Astrocyte (in vitro differentiated cells and primary cell): Measurements from ENCODE around the gene KCNA5. TPM values are rescaled to one million over a fixed set of nuclear protein-coding genes. Genes with fewer than 3 reads are reported as not detected.
A peak's percentile ranks its signal among the peaks of the same experiment; 100 is the strongest.

Source experiments
- DNase-seq: peaks from one replicate; pipeline ENCODE4 v3.0.0-alpha.2; 2010; ENCODE audit warnings: low read depth
- FAIRE-seq: peaks from 2 replicates; lab custom pipeline; 2011; peaks lifted over from hg19 to GRCh38; lab: Jason Lieb, UNC
- H2AFZ ChIP-seq: 2 replicates; pipeline ENCODE4 v1.6.0; 2012; ENCODE audit warnings: low read depth, low read length, inconsistent platforms
- H3K27ac ChIP-seq: 2 replicates; pipeline ENCODE4 v1.5.1; 2011; ENCODE audit warnings: low read depth, low read length, inconsistent platforms
- H3K27me3 ChIP-seq: 2 replicates; pipeline ENCODE4 v1.6.0; 2011; ENCODE audit warnings: low read length, inconsistent platforms; ENCODE audit not compliant: insufficient read depth
- H3K36me3 ChIP-seq: 2 replicates; pipeline ENCODE4 v1.5.1; 2011; ENCODE audit warnings: low read length, inconsistent platforms; ENCODE audit not compliant: insufficient read depth
- H3K4me1 ChIP-seq: 2 replicates; pipeline ENCODE4 v1.5.1; 2011; ENCODE audit warnings: low read length, inconsistent platforms; ENCODE audit not compliant: insufficient read depth
- H3K4me2 ChIP-seq: 2 replicates; pipeline ENCODE4 v1.6.0; 2012; ENCODE audit warnings: low read length, inconsistent platforms
- H3K4me3 ChIP-seq: 2 replicates; pipeline ENCODE4 v1.5.1; 2011; ENCODE audit warnings: low read depth, mild to moderate bottlenecking, low read length, inconsistent platforms; ENCODE audit not compliant: insufficient read depth
- H3K79me2 ChIP-seq: 2 replicates; pipeline ENCODE4 v1.6.0; 2012; ENCODE audit warnings: mild to moderate bottlenecking, low read length, inconsistent platforms; ENCODE audit not compliant: insufficient read depth
- H3K9ac ChIP-seq: 2 replicates; pipeline ENCODE4 v1.6.0; 2012; ENCODE audit warnings: mild to moderate bottlenecking, low read length, inconsistent platforms
- H3K9me3 ChIP-seq: 2 replicates; pipeline ENCODE4 v1.5.1; 2012; ENCODE audit warnings: low read depth, mild to moderate bottlenecking, low read length, inconsistent platforms; ENCODE audit not compliant: insufficient read depth
- H4K20me1 ChIP-seq: 2 replicates; pipeline ENCODE4 v1.6.0; 2012; ENCODE audit warnings: low read length, inconsistent platforms; ENCODE audit not compliant: insufficient read depth
- H3K27ac Mint-ChIP-seq: one replicate; pipeline ENCODE4 v1.8.0; 2021; ENCODE audit warnings: mild to moderate bottlenecking, mixed read lengths; ENCODE audit not compliant: unreplicated experiment
- H3K27me3 Mint-ChIP-seq: one replicate; pipeline ENCODE4 v1.8.0; 2021; ENCODE audit warnings: low read depth, mixed read lengths; ENCODE audit not compliant: unreplicated experiment
- H3K36me3 Mint-ChIP-seq: one replicate; pipeline ENCODE4 v1.8.0; 2021; ENCODE audit warnings: low read depth, mixed read lengths; ENCODE audit not compliant: unreplicated experiment
- H3K4me1 Mint-ChIP-seq: one replicate; pipeline ENCODE4 v1.8.0; 2021; ENCODE audit warnings: low read depth, mixed read lengths; ENCODE audit not compliant: unreplicated experiment
- H3K4me3 Mint-ChIP-seq: one replicate; pipeline ENCODE4 v1.8.0; 2021; ENCODE audit warnings: mild to moderate bottlenecking, moderate library complexity, mixed read lengths; ENCODE audit not compliant: unreplicated experiment
- H3K9me3 Mint-ChIP-seq: one replicate; pipeline ENCODE4 v1.8.0; 2021; ENCODE audit warnings: mild to moderate bottlenecking, mixed read lengths; ENCODE audit not compliant: unreplicated experiment
- CTCF ChIP-seq: IDR thresholded peaks from 2 replicates; pipeline ENCODE4 v1.5.1; 2011; ENCODE audit warnings: low read depth, mild to moderate bottlenecking, inconsistent platforms, low read length, moderate library complexity; ENCODE audit not compliant: insufficient read depth
- EZH2 ChIP-seq: IDR thresholded peaks from 2 replicates; pipeline ENCODE4 v1.6.1; 2012; ENCODE audit warnings: mild to moderate bottlenecking, low read length, inconsistent platforms; ENCODE audit not compliant: insufficient read depth
- total RNA-seq: library from RNA; stranded (reverse); gene quantifications from 2 replicates; pipeline ENCODE4 v1.2.1, GENCODE V29; 2021

KCNA5 gene
- total RNA-seq, 1 donor from 2014 or later: not detected

GRCh38 chr12:5064913-5065490, 21.3 kb downstream of the KCNA5 start:
- H2AFZ ChIP-seq: no peak overlapping the region
- Mint-ChIP-seq H3K36me3 (no peaks in the 10 kb centered on the region), H3K4me1 (peaks cover 6% of the 10 kb centered on the region), H3K27ac (no peak overlapping the region), H3K4me3 (no peak overlapping the region), H3K27me3 (peaks cover 39% of the 10 kb centered on the region), H3K9me3 (no peaks in the 10 kb centered on the region)
- H3K79me2 ChIP-seq: no peaks in the 10 kb centered on the region
- H3K9me3 ChIP-seq: no peaks in the 10 kb centered on the region
- H3K4me3 ChIP-seq: no peak overlapping the region
- DNase-seq (no peak), FAIRE-seq (no peak)
- no peak overlapping the region for H3K27ac ChIP-seq
- TF ChIP-seq EZH2 (no peak), CTCF (no peak)
- no peaks in the 10 kb centered on the region for H4K20me1 ChIP-seq
- no peaks in the 10 kb centered on the region for H3K36me3 ChIP-seq
- H3K4me2 ChIP-seq: no peak overlapping the region
- H3K9ac ChIP-seq: no peak overlapping the region
- H3K27me3 ChIP-seq: peaks cover 8% of the 10 kb centered on the region
- no peaks in the 10 kb centered on the region for H3K4me1 ChIP-seq

DNA sequence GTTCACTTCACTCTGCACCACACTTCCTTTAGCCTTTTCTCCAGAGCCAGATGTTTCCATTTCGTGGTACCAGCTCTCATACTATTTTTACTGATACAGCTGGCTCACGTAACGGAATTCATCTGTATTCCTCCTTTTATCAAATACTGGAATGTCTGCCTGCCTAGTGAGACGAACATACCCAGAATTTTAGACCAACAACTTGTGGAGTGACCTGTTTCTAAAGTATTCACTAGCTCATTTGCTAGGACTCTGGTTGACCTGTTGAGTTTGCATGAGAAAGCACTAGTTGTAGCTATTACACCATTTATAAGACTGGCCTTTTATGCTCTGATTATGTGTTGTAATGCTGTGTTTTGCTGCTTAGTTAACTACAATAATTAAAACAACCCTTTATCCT, 22.6 kb downstream of the KCNA5 start:
- TF ChIP-seq CTCF: no peak
- no peak for TF ChIP-seq EZH2
- Mint-ChIP-seq H3K4me3 (no peak overlapping the region), H3K36me3 (no peaks in the 10 kb centered on the region), H3K4me1 (peaks cover 6% of the 10 kb centered on the region), H3K9me3 (no peaks in the 10 kb centered on the region), H3K27ac (peak overlapping the region; percentile 42), H3K27me3 (peaks cover 34% of the 10 kb centered on the region)
- Histone ChIP-seq H3K4me2 (no peak overlapping the region), H4K20me1 (no peaks in the 10 kb centered on the region), H3K4me1 (no peaks in the 10 kb centered on the region), H3K9ac (no peak overlapping the region), H2AFZ (no peak overlapping the region), H3K27me3 (peaks cover 11% of the 10 kb centered on the region), H3K79me2 (no peaks in the 10 kb centered on the region), H3K27ac (no peak overlapping the region), H3K9me3 (no peaks in the 10 kb centered on the region), H3K36me3 (no peaks in the 10 kb centered on the region), H3K4me3 (no peak overlapping the region)
- FAIRE-seq (no peak), DNase-seq (peak; percentile 36)

DNA sequence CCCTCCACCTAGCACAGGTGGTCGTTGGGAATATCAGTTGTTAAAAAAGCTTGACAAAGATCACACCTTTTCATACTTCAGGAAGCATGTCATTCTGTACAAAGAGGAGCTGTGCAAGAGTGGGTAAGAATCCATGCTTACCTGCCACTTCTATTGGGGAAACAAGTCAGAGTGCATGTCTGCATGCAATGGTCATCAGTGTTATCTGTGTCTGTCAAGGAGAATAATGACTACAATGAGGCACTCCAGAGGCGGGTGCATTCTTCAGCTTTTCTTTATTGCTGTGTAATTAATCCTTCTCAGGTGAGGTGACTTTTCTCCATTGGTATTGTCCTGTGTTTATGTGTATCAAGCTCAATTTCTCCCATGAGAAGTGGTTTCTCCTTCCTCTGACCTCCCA, 24.4 kb downstream of the KCNA5 start:
- peaks cover 6% of the 10 kb centered on the region for H3K4me1 Mint-ChIP-seq
- no peak for DNase-seq
- Histone ChIP-seq H3K9me3 (no peaks in the 10 kb centered on the region), H3K4me3 (no peak overlapping the region), H3K9ac (no peak overlapping the region), H4K20me1 (no peaks in the 10 kb centered on the region), H3K27me3 (peaks cover 4% of the 10 kb centered on the region), H3K4me2 (no peak overlapping the region), H3K4me1 (no peaks in the 10 kb centered on the region), H3K79me2 (no peaks in the 10 kb centered on the region), H3K27ac (no peak overlapping the region), H2AFZ (no peak overlapping the region), H3K36me3 (no peaks in the 10 kb centered on the region)
- FAIRE-seq: no peak
- no peak overlapping the region for H3K4me3 Mint-ChIP-seq
- no peaks in the 10 kb centered on the region for H3K9me3 Mint-ChIP-seq
- TF ChIP-seq EZH2 (no peak), CTCF (no peak)
- H3K36me3 Mint-ChIP-seq: no peaks in the 10 kb centered on the region
- peaks cover 38% of the 10 kb centered on the region for H3K27me3 Mint-ChIP-seq
- no peak overlapping the region for H3K27ac Mint-ChIP-seq
